DOHH2 (cell line): ENCODE data around the gene HSPB1.
A peak's percentile ranks its signal among the peaks of the same experiment; 100 is the strongest.

Experiments used
- H3F3A ChIP-seq: fragments of 200-600 bp; sonication (generic), shearing (Covaris generic); 2 replicates; pipeline ENCODE4 v1.6.0; 2016; ENCODE audit warnings: antibody characterized with exemption, mild to moderate bottlenecking; ENCODE audit not compliant: control insufficient read depth, insufficient read depth
- H3K27ac ChIP-seq: fragments of 200-600 bp; sonication (generic); 2 replicates; pipeline ENCODE4 v1.5.1; 2014; ENCODE audit warnings: low read depth, mild to moderate bottlenecking, low read length, moderate library complexity
- H3K27me3 ChIP-seq: fragments of 200-600 bp; sonication (generic); 2 replicates; pipeline ENCODE4 v1.6.1; 2014; ENCODE audit warnings: mild to moderate bottlenecking, low read length, mixed read lengths; ENCODE audit not compliant: control insufficient read depth
- H3K36me3 ChIP-seq: fragments of 200-600 bp; sonication (generic); 2 replicates; pipeline ENCODE4 v1.6.1; 2014; ENCODE audit warnings: mild to moderate bottlenecking, low read length, moderate library complexity, mixed read lengths; ENCODE audit not compliant: control insufficient read depth
- H3K4me1 ChIP-seq: fragments of 200-600 bp; sonication (generic); 2 replicates; pipeline ENCODE4 v1.6.1; 2014; ENCODE audit warnings: mild to moderate bottlenecking, low read length, mixed read lengths; ENCODE audit not compliant: control insufficient read depth
- H3K4me2 ChIP-seq: fragments of 200-600 bp; sonication (generic); 2 replicates; pipeline ENCODE4 v1.6.0; 2014; ENCODE audit warnings: mild to moderate bottlenecking, low read length, moderate library complexity
- H3K4me3 ChIP-seq: fragments of 200-600 bp; sonication (generic); 2 replicates; pipeline ENCODE4 v1.5.1; 2014; ENCODE audit warnings: mild to moderate bottlenecking, low read length, mixed read lengths
- H3K79me2 ChIP-seq: fragments of 200-600 bp; sonication (generic); 2 replicates; pipeline ENCODE4 v1.6.1; 2014; ENCODE audit warnings: mild to moderate bottlenecking, low read length, mixed read lengths; ENCODE audit not compliant: control insufficient read depth
- H3K9me2 ChIP-seq: fragments of 200-600 bp; sonication (generic); replicated peaks from 2 replicates; pipeline ENCODE4 v1.6.1; 2014; ENCODE audit warnings: mild to moderate bottlenecking, low read length, mixed read lengths; ENCODE audit not compliant: control insufficient read depth
- H3K9me3 ChIP-seq: fragments of 200-600 bp; sonication (generic); 2 replicates; pipeline ENCODE4 v1.6.1; 2014; ENCODE audit warnings: antibody characterized with exemption, low read length, mixed read lengths; ENCODE audit not compliant: control insufficient read depth, insufficient read depth
- H4K20me1 ChIP-seq: fragments of 200-600 bp; sonication (generic); 2 replicates; pipeline ENCODE4 v1.6.0; 2014; ENCODE audit warnings: low read depth, mild to moderate bottlenecking, antibody characterized with exemption, low read length, moderate library complexity; ENCODE audit not compliant: control insufficient read depth, insufficient read depth
- EZH2phosphoT487 ChIP-seq: fragments of 200-600 bp; sonication (generic); IDR thresholded peaks from 2 replicates; pipeline ENCODE4 v1.6.1; 2017; ENCODE audit warnings: borderline replicate concordance, mild to moderate bottlenecking, antibody characterized with exemption, low read length, moderate library complexity, mixed read lengths
- TF ChIP-seq, protein P1 (sequence below): fragments of 200-600 bp; sonication (generic); IDR thresholded peaks from one replicate; pipeline ENCODE4 v1.5.1; 2014; ENCODE audit warnings: antibody characterized with exemption, mild to moderate bottlenecking, low read depth, low read length; ENCODE audit not compliant: poor library complexity, severe bottlenecking

The HSPB1 gene

GRCh38 chr7:76329479-76329878 is 27.0 kb downstream of the HSPB1 start:
- Histone ChIP-seq H3K4me1 (0 out of 2 replicates have a peak, but pooled peaks cover 3% of the 10 kb centered on the region), H3K4me3 (no peak overlapping the region), H3K4me2 (no peak overlapping the region), H3K9me2 (no peaks in the 10 kb centered on the region), H4K20me1 (peaks cover 29% of the 10 kb centered on the region), H3K27ac (no peak overlapping the region), H3F3A (peaks cover 8% of the 10 kb centered on the region; the same call in 1 of the 2 replicates), H3K79me2 (peaks cover 82% of the 10 kb centered on the region), H3K9me3 (no peaks in the 10 kb centered on the region), H3K27me3 (no peaks in the 10 kb centered on the region), H3K36me3 (peaks cover 87% of the 10 kb centered on the region)
- TF ChIP-seq EZH2phosphoT487 = no peak
- TF ChIP-seq, protein P1, sequence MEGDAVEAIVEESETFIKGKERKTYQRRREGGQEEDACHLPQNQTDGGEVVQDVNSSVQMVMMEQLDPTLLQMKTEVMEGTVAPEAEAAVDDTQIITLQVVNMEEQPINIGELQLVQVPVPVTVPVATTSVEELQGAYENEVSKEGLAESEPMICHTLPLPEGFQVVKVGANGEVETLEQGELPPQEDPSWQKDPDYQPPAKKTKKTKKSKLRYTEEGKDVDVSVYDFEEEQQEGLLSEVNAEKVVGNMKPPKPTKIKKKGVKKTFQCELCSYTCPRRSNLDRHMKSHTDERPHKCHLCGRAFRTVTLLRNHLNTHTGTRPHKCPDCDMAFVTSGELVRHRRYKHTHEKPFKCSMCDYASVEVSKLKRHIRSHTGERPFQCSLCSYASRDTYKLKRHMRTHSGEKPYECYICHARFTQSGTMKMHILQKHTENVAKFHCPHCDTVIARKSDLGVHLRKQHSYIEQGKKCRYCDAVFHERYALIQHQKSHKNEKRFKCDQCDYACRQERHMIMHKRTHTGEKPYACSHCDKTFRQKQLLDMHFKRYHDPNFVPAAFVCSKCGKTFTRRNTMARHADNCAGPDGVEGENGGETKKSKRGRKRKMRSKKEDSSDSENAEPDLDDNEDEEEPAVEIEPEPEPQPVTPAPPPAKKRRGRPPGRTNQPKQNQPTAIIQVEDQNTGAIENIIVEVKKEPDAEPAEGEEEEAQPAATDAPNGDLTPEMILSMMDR = no peak

DNA sequence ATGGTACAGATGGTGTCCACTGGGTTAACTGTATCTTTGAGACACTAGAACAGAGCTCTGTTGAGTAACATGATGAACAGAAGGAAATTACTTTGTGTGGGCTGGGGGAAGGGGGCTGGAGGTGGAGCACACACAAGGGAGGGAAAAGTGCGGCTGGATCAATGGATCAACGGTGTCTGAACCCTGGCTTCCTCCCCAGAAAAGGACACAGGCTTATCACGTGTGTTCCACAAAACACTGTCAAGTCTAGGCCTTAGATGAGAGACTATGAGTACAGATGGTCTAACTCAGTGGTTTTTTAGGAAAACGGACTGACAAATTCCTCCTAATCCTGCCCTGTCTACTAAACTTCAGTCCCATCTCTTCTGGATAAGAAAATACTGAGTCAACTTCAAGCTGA is 27.8 kb downstream of the HSPB1 start:
- peaks cover 8% of the 10 kb centered on the region; the same call in 1 of the 2 replicates for H3F3A ChIP-seq
- H4K20me1 ChIP-seq = peaks cover 29% of the 10 kb centered on the region

DNA sequence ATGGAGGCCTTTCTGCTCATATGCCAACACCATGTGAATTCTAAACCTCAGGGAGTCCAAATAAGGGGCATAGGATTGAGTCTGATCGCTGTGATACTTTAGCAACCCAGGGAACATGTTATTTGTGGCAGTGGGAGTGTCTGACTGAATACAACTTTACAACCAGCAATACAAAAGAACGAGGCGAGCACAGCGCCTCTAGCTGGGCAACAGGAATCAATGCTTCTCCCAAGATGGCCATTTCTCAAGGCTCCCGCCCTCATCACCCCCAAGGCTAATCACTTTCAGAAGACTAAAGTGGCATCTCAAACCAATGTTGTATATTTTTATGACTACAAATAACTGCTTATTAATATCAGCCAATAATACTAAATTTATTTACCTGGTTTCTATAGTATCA is 28.2 kb downstream of the HSPB1 start:
- H3K4me3 ChIP-seq = no peak overlapping the region
- no peaks in the 10 kb centered on the region for H3K9me3 ChIP-seq
- no peak overlapping the region for H3K27ac ChIP-seq
- H3K27me3 ChIP-seq = no peaks in the 10 kb centered on the region
- H3K36me3 ChIP-seq = peaks cover 87% of the 10 kb centered on the region
- H3F3A ChIP-seq = peaks cover 8% of the 10 kb centered on the region; the same call in 1 of the 2 replicates
- H3K4me2 ChIP-seq = no peak overlapping the region
- TF ChIP-seq EZH2phosphoT487 = no peak
- TF ChIP-seq, protein P1 = peak; percentile 32
- peaks cover 34% of the 10 kb centered on the region for H4K20me1 ChIP-seq
- H3K79me2 ChIP-seq = peaks cover 93% of the 10 kb centered on the region
- no peaks in the 10 kb centered on the region for H3K9me2 ChIP-seq
- H3K4me1 ChIP-seq = 0 out of 2 replicates have a peak, but pooled peaks cover 3% of the 10 kb centered on the region

More for the DNA sequence above, 27.8 kb downstream of the HSPB1 start:
- Histone ChIP-seq H3K4me2 (no peak overlapping the region), H3K9me2 (no peaks in the 10 kb centered on the region), H3K4me3 (no peak overlapping the region), H3K4me1 (0 out of 2 replicates have a peak, but pooled peaks cover 3% of the 10 kb centered on the region), H3K27ac (no peak overlapping the region), H3K9me3 (no peaks in the 10 kb centered on the region), H3K79me2 (peaks cover 89% of the 10 kb centered on the region), H3K36me3 (peaks cover 86% of the 10 kb centered on the region), H3K27me3 (no peaks in the 10 kb centered on the region)
- TF ChIP-seq EZH2phosphoT487 = no peak
- TF ChIP-seq, protein P1 = no peak
